GM19023 (cell line): ENCODE measurements around the gene CCDC127.
"Not testable (repeated sequence)": the region's sequence is repeated elsewhere in the genome, so short reads cannot be mapped to it uniquely, and the experiment has no call there.

Source experiments
- ATAC-seq: cut with Tn5 transposase; IDR thresholded peaks from one replicate; pipeline ENCODE4 v1.9.1; 2021; ENCODE audit warnings: mild to moderate bottlenecking, moderate library complexity; ENCODE audit not compliant: unreplicated experiment

CCDC127 gene

DNA sequence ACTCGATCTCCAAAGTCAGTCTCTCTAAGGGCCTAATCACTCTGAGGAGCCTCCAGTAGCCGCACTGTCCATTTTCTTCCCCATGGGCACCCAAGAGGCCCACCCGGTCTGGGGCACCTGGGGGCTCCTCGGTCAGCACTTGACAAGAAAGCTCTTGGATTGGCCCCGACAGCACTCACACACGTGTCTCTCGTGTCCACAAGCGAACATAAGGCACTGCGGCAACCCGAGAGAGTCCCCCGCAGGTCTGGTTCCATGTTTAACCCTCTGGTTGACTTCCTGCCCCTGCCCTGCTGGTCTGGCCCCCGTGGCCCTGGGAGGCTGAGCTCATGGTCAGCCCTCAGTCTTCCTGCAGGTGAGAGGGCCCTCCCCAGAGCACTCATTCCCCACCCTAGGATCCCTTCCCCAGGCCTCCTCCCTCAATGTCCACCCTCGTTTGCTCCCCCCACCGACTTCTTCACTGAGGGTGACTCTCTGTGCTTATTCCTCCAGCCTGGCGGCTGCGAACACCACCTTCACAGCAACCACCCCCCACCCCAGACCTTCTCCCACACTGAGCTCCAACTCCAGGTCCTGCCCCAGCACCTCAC lies 43.0 kb downstream of the CCDC127 start:
- no peak for ATAC-seq

DNA sequence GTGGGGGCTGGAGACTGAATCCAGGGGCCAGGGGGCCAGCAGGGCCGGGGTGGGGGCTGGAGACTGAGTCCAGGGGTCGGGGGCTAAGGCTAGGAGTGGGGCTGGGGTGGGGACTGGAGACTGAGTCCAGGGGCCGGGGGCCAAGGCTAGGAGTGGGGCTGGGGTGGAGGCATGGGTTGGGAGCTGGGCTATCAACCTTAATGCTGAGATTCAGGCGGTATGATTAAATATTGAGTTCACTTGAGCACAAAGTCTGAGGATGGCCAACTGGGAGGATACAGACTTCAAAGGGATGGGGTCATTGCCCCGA lies 43.7 kb downstream of the CCDC127 start:
- no peak for ATAC-seq

DNA sequence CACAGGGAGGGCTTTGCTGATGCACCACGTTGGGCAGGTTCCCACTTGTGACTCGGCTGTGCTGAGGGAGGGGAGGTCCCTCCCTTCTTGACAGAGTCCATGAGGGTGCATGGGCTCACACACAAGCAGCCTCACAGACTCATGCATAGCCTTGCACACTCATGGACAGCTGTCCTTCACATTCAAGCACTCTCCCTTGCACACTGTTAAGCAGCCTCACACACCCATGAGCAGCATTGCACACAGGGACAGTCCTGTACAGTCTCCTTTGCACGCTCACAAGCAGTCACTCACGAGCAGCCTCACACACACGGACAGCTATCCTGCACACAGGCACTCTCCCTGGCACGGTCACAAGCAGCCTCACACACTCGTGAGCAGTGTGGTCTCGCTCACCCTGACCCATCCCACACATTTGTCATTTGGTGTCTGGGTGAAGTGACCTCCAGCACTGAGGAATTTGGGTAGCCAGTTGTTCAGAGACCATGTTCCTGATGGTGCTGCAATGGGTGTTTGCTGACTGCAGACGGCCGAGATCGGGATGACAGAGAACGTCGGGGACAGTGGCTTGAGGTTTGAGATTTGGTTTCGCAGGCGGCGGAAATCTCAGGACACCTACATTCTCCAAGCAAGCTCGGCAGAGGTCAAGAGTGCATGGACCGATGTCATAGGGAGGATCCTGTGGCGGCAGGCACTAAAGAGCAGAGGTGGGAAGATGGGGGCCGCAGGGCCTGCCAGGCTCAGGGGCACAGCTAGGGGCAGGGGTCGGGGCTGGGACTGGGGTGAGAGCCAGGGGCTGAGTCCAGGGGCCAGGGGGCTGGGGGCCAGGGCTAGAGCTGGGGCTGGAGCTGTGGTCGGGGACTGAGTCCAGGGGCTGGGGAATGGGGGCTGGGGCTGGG lies 44.3 kb downstream of the CCDC127 start:
- ATAC-seq: no peak

DNA sequence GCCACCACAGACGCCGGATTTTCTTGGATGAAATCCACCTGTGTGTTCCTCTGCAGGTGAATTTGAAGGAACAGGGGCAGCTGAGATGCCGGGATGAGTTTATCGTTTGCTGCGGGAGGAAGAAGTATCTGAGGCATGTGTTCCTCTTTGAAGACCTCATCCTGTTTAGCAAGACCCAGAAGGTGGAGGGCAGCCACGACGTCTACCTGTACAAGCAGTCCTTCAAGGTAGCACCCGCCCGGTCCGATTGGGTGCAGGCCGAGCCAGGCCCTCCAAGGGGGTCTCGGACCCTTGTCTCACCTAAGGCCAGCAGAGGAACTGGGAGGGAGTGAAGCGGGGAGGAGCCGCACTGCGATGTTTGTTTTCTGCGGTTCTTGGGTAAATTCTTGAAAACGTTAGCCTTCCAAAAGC lies 45.1 kb downstream of the CCDC127 start:
- no peak for ATAC-seq

DNA sequence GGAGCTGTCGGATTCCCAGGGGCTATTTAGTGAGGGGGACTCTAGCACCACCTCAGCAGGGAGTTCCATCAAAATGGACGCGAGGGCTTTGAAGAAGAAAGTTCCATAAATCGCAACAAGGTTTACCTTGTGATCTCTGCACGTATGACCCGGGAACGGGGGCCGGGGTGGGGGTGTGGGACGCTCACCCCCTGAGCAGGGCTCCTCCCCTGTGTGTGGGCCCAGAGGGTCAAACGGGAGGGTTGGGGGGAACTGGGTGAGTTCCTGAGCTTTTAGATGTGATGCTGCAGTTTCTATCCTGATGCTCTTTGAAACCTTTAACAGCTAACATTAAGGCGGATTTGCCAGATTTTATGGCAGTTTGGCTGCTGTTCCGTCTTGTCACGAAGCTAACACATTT lies 45.5 kb downstream of the CCDC127 start:
- no peak for ATAC-seq

DNA sequence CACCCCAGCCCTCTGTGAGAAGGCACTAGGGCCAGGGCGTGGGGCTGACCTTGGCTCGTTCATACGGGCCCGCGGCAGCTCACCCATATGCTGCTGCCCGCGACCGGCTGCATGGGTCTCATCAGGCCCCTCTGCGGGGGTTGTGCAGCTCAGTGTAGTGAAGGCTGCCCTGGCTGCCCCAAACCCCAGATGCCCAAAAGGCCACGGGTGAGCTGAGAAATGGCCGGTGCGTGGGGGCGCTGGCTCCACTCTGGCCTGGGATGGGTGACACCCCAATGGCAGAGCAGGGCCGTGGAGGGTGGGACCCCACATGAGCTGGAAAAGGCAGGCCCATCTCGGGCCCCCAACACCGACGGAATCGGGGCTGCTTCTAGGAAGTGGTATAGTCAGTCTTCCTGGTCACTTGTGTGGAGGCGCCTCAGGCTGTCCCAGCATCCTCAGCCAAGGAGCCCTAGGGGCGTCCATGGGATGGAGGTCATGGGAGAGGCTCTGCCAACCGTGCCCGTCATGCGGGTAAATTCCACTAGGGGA lies 46.1 kb downstream of the CCDC127 start:
- ATAC-seq: no peak

DNA sequence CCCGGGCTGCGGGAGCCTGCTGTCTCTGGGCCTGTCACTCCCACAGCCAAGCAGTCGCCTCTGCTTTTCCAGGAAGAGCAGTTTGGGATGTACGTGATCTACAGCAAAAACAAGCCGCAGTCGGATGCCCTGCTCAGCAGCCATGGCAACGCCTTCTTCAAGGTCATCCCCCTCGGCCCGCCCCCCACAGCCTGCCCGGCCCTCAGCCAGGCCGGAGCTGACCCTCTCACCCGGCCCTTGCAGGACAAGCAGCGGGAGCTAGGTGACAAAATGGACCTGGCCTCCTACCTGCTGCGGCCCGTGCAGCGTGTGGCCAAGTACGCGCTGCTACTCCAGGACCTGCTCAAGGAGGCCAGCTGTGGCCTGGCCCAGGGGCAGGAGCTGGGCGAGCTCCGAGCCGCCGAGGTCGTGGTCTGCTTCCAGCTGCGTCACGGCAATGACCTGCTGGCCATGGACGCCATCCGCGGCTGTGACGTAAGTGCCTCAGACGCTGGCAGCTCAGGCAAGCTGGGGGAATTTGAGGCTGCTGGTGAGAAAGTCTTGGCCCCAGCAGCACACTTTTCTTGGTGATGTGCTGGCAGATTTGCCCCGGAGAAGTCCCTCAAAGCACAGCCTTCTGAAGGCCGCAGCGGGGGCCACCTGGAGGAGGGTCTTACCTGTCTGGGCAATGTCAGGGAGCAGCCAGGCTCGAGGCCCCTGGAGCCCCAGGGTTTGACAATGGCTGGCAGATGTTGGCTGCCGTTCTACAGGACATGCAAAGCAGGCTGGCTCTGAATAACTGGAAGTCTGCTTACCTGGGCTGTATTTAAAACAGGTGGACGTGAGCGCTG lies 46.8 kb downstream of the CCDC127 start:
- ATAC-seq: no peak

DNA sequence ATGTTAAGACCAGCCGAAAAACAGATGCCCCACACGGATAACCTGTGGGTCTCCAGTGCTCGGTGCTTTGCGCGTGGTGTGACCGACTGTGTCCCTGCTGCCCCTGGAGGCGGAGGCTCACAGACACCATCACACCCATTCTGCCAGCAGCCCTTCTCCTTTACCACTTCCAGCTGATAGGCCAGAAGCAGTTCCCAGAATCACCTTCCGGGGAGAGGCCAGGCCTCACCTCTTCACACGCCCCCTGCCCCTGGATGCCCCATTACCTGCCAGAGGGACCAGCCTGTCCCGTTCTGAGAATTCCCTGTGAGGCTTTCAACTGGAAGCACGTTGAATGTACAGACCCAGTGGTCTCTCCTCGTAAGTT lies 48.2 kb downstream of the CCDC127 start:
- ATAC-seq: no peak

DNA sequence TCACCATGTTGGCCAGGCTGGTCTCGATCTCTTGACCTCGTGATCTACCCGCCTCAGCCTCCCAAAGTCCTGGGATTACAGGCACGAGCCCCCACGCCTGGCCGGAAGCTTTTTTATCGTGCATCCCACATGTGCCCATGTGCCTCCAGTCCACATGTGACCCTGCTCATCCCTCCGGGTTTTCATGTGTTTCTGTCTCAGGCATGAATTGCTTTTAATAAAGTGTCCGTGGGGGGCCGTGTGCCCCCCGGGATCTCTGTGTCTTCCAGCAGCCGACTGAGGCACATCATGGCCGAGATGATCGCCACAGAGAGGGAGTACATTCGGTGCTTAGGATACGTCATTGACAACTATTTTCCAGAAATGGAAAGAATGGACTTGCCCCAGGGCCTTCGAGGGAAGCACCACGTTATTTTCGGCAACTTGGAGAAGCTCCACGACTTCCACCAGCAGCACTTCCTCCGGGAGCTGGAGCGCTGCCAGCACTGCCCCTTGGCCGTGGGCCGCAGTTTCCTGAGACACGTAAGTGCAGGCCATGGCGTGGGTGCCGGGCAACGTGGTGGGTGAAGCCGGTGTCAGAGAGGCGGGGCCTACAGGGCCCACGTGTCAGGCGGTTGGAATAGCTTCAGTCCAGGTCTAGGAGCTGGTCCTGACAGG lies 48.8 kb downstream of the CCDC127 start:
- ATAC-seq: no peak

DNA sequence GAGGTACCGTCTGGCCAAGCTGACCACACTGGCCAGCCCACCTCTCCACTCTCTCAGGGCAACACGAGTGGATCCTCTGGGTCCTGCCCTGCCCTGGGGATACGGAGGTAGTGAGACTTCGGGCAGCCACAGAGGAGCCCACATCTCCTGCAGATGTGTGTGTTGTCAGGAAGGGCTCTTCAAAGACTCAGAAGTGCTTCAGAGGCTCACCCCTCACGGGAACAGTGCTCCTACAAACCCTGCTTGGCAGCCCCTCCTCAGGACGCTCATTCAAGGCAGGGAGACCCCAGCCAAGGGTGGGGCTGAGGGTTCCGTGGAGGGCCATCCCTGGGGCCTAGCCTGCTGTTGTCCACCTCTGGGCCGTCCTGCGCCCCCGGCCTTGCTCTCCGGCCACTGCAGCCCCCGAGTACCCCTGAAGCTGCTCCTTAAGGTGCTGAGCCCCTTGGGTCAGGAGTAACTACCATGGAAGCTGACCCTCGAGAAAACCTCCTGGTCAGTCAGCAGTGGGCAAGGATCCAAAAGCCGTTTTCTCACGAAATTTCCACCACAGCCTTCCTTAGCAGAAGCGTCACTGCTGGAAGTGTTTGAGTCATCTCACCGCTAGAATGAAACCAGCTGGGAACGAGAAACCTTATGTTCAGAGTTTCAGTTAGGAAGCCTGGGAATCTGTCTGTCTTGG lies 49.8 kb downstream of the CCDC127 start:
- ATAC-seq: no peak

DNA sequence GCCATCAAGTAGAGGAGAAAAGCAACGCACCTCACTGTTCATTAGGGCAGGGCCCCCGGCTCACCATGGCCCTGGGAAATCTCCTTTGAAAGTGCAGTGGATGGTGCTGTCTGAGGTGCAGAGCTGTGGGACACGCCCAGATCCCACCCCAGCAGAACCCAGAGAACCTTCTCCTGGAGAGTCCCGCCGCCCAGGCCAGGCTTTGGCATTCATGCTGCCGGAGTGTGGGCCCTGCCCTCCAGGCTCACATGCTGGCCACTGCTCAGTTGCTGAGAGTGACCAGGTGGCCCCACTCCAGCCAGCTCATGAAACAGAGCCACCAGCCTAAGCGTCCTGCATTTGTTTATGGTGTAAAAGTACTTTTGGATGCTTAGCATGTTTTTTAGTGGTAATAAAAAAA lies 50.4 kb downstream of the CCDC127 start:
- ATAC-seq: no peak

DNA sequence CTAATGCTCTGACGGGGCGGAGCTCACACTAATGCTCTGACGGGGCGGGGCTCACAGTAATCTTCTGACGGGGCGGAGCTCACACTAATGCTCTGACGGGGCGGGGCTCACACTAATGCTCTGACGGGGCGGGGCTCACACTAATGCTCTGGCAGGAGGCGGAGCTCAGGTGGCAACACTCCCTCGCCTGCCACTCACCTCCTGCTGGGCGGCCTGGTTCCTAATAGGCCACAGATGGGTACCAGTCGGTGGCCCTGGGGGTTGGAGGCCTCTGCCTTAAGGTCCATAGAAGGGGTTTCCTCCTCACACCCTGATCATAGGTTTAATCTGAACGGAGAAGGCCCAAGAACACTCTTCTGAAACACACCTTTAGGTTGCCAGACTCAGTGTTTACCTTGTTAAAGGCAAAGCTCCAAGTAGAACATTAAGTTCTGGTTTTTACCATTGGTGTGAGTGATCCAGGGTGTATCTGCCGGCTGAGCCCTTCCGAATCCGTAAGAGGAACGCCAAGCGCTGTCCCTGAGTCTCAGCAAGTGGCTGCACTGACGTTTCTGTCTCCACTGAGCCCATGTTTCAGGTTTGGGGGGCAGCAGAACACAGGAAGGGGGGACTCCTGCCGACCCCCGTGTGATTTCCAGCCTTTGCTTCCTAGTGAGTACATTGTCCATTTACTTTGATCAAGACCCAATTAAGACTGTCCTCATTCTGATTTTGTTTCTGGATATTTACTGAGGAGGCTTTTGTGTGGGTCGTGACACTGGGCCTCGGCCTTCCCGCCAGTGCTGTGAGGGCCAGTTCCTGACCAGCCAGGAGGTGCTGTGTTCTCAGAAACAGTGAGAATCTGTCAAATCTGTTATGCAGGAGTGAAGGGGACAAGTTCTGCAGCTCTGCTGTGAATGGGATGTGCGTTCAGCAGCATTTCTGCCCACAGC lies 51.2 kb downstream of the CCDC127 start:
- no peak for ATAC-seq

DNA sequence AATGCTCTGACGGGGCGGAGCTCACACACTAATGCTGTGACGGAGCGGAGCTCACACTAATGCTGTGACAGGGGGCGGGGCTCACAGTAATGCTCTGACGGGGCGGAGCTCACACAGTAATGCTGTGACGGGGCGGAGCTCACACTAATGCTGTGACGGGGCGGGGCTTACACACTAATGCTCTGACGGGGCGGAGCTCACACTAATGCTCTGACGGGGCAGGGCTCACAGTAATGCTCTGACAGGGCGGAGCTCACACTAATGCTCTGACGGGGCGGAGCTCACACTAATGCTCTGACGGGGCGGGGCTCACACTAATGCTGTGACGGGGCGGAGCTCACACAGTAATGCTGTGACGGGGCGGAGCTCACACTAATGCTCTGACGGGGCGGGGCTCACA lies 53.2 kb downstream of the CCDC127 start:
- ATAC-seq: not testable (repeated sequence)

DNA sequence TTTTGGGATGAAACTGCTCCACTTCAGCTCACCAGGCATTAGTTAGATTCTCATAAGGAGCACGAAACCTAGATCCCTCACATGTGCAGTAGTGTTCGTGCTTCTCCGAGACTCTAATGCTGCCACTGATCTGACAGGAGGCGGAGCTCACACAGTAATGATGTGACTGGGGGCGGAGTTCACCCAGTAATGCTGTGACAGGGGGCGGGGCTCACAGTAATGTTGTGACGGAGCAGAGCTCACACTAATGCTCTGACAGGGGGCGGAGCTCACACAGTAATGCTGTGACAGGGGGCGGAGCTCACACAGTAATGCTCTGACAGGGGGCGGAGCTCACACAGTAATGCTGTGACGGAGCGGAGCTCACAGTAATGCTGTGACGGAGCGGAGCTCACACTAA lies 53.7 kb downstream of the CCDC127 start:
- ATAC-seq: no peak

DNA sequence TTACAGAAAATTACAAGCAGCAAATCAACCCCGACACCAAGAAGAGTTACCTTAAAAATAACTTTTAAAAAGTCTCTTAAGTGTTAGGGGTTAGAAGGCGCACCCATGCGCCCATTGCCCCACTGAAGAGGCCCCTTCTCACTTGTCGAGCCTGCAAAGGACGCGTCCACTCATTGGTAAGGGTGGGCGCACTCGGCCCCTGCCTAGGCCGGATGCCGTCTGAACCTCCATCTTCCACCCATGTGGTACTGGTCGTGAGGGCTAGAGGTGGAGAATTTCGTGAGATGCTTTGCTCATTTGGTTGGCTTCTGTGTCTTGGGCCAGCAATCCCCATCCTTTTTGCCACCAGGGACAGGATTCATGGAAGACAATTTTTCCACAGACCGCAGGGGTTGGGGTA lies 54.1 kb downstream of the CCDC127 start:
- no peak for ATAC-seq

DNA sequence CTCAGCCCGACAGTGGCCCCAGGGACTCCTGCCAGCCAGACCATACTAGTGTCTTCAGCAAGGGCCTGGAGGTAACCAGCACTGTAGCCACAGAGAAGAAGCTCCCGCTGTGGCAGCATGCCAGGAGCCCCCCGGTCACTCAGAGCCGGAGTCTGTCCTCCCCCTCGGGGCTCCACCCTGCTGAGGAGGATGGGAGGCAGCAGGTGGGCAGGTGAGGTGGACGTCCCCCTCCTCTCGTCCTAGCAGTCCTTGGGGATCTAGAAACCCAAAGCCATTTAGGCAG lies 54.7 kb downstream of the CCDC127 start:
- ATAC-seq: no peak

DNA sequence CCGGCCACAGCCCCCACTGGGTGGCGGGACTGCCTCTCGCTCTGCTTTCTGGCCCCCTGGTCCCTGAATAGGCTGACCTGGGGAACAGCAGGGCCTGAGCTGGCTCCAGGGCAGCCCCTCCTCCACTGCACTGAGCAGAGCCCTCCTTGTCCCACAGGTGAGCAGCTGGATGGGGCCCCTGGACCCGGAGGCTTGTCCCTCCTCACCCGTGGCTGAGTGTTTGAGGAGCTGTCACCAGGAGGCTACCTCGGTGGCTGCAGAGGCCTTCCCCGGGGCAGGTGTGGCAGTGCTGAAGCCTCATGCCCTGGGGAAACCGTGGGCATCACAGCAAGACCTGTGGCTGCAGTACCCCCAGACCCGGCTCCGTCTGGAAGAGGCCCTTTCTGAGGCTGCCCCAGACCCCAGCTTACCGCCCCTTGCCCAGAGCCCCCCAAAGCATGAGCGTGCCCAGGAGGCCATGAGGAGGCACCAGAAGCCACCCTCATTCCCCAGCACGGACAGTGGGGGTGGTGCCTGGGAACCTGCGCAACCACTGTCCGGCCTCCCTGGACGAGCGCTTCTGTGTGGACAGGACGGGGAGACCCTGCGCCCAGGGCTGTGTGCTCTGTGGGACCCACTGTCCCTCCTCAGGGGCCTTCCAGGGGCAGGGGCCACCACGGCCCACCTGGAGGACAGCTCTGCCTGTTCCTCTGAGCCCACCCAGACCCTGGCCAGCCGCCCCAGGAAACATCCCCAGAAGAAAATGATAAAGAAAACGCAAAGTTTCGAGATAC lies 55.2 kb downstream of the CCDC127 start:
- ATAC-seq: no peak

DNA sequence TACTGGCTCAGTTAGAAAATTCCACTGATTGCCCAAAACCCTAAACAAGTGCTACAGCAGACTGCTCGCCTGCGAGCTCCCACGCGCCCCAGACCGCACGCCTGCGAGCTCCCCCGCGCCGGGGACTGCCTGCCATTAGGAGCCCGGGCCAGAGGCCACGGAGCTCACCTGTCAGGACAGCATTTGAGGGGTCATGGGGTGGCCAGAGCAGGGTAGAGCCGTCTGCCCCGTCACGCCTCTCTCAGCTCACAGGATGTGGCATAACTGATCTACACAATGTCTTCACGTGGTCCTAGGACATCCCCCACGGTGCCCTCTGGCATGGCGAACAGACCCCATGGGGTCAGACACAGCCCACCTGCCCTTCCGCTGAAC lies 55.8 kb downstream of the CCDC127 start:
- ATAC-seq: no peak

DNA sequence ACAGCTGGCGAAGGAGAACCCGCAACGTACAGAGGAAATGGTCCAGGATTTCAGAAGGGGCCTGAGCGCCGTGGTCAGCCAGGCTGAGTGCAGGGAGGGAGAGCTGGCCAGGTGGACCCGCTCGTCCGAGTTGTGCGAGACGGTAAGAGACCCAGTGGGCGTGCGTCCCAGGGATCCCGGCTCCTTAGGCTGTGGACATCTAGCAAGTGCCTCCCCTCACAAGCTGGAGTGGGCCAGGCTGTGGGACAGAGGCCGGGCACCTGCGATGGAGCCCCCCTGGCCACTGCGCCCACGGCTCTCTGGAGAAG lies 56.2 kb downstream of the CCDC127 start:
- no peak for ATAC-seq
